ENCODE data around the gene SFXN2.

DNA sequence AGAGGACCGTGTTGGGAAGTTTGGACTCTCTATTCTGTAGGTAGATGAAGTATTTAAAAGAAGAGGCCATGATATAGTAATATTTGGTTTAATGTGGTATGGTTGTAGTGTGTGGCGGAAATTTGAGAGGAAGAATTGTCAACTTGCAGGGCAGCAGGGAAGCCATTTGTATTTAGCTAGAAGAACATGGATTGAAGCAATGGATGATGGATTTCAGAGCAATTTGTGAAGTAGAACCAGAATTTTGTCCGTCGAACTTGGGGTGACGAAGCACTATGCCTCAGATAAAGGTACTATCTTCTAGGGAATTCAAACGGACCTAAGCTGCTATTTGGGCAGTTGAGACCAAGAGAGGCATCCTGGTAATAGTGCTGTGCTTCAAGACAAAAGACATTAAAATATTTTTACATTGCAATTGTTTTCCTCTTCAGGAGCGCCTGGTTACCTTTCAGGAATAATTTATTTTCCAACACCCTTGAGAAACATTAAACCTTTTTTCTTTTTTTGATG is 28.7 kb downstream of the SFXN2 start:
- no peak for TF ChIP-seq CTCF (IDR thresholded peaks at IDR 0.05)
- TF ChIP-seq POLR2A (IDR thresholded peaks at IDR 0.05), result no peak

Data from esophagus squamous epithelium (tissue), 4 donors.